GM12878 (cell line): Measurements from ENCODE around the gene UBE2O. TPM values are rescaled to one million over a fixed set of nuclear protein-coding genes. Genes with fewer than 3 reads are reported as not detected.

Experiments
- CBX5 ChIP-seq: sonication (generic); IDR thresholded peaks from 2 replicates; pipeline ENCODE4 v1.6.1; 2016; ENCODE audit warnings: low read depth, moderate library complexity, mild to moderate bottlenecking, inconsistent platforms
- E2F4 ChIP-seq: IDR thresholded peaks from 2 replicates; pipeline ENCODE4 v1.6.1; 2012; ENCODE audit warnings: low read depth, low read length, improper control_type of control experiment
- MEF2A ChIP-seq: IDR thresholded peaks from 2 replicates; pipeline ENCODE4 v1.6.1; 2011; ENCODE audit warnings: low read depth, mild to moderate bottlenecking, low read length, moderate library complexity; ENCODE audit not compliant: insufficient read depth
- POLR2AphosphoS2 ChIP-seq: IDR thresholded peaks from 2 replicates; pipeline ENCODE4 v1.6.1; 2011; ENCODE audit warnings: low read depth, mild to moderate bottlenecking, low read length, improper control_type of control experiment, moderate library complexity
- ZBTB40 ChIP-seq: fragments of 450-650 bp; IDR thresholded peaks from 2 replicates; pipeline ENCODE4 v1.6.1; 2016; ENCODE audit warnings: mild to moderate bottlenecking, moderate library complexity, borderline replicate concordance
- ZZZ3 ChIP-seq: IDR thresholded peaks from 2 replicates; pipeline ENCODE4 v1.6.1; 2011; ENCODE audit warnings: low read depth; ENCODE audit not compliant: control insufficient read depth, insufficient read length
- polyA plus RNA-seq, 11 experiments: library from polyadenylated mRNA; depleted of rRNA in 4 of 11; unstranded in 6 of 11; stranded (reverse) in 5 of 11; fragments of >200 nt; fragmentation: Nextera tagmentation in 4 of 11; fragmentation: Illumina TruSeq in 1 of 11; extraction: Ambion mirVana in 4 of 11; extraction: Trizol in 1 of 11; gene quantifications; 1 replicate in 1 of 11; 2 replicates in 10 of 11; pipeline versions ENCODE4 v1.2.1 to v1.2.3, GENCODE V29; 2011 to 2016; ENCODE audit warnings: inconsistent platforms in 2 of 11, missing spikeins in 2 of 11, low read depth in 1 of 11
- total RNA-seq, 4 experiments: library from RNA; depleted of rRNA in 3 of 4; stranded (reverse); fragments of >200 nt in 3 of 4; fragmentation: Illumina TruSeq in 1 of 4; extraction: Trizol in 1 of 4; gene quantifications; 2 replicates each; pipeline versions ENCODE4 v1.2.1 to v1.2.3, GENCODE V29; 2013 to 2021
- TF ChIP-seq, protein P1 (sequence below): fragments of 450-650 bp; IDR thresholded peaks from 2 replicates; pipeline ENCODE4 v1.6.1; 2017; ENCODE audit warnings: antibody characterized with exemption, mild to moderate bottlenecking, moderate library complexity

Gene UBE2O
- total and polyA plus RNA-seq, 10 of the 15 experiments (the other 5 are each of a cell fraction or from before 2014, with no cell fraction given): 2.1 to 39.0 (median 14.1) TPM

DNA sequence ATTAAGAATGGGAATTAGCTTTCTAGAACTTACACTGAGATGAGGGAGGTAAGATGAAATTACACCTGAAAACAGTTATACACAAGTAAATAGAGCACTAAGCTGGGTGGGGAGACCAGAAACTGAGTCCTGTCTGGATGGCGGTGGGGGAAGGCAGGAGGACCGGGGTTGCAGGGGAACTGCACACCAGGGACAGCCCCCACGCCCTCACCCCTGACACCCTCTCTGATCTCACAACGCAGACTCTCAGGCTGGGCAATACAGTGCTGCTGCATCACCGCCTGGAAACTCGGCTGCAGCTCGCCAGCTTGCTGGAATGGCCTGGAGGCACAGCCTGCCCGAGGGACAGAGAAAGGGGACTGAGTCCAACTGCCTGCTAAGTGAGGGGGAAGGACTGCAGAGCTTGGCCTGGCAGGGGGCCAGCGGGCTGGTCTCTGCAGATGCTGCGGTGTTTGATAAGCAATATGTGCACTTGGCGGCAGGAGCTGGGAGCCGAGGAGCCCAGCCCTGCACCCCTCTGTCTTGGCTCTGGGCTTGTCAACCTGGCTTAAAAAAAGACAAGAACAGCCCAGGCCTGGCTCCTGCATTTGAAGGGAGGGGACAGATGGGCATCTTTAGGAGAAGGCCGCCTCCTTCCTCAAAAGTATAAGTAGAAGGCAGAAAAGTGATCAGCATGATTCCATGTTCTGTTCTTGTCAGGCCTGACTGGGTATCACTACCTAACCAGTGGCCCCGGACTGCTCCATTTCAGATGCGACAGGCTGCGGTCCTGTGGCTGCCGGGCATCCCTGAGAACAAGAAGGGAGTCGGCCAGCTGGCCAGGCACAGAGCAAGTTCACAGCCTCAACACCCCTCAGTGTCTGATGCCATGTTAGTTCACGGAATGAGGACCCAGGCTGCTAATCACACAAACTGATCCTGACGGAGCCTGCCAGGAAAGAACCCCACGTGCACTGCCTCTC, 38.3 kb downstream of the UBE2O start (continued):
- no peak for TF ChIP-seq MEF2A
- no peak for TF ChIP-seq POLR2AphosphoS2
- TF ChIP-seq ZZZ3: no peak
- TF ChIP-seq E2F4: no peak
- TF ChIP-seq, protein P1, sequence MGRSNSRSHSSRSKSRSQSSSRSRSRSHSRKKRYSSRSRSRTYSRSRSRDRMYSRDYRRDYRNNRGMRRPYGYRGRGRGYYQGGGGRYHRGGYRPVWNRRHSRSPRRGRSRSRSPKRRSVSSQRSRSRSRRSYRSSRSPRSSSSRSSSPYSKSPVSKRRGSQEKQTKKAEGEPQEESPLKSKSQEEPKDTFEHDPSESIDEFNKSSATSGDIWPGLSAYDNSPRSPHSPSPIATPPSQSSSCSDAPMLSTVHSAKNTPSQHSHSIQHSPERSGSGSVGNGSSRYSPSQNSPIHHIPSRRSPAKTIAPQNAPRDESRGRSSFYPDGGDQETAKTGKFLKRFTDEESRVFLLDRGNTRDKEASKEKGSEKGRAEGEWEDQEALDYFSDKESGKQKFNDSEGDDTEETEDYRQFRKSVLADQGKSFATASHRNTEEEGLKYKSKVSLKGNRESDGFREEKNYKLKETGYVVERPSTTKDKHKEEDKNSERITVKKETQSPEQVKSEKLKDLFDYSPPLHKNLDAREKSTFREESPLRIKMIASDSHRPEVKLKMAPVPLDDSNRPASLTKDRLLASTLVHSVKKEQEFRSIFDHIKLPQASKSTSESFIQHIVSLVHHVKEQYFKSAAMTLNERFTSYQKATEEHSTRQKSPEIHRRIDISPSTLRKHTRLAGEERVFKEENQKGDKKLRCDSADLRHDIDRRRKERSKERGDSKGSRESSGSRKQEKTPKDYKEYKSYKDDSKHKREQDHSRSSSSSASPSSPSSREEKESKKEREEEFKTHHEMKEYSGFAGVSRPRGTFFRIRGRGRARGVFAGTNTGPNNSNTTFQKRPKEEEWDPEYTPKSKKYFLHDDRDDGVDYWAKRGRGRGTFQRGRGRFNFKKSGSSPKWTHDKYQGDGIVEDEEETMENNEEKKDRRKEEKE: no peak
- TF ChIP-seq ZBTB40: no peak
- TF ChIP-seq CBX5: no peak
- TF ChIP-seq, all 136 proteins: peak for 0
